ENCODE measurements around the gene ACADS.
A peak's percentile ranks its signal among the peaks of the same experiment; 100 is the strongest.

The ACADS gene

DNA sequence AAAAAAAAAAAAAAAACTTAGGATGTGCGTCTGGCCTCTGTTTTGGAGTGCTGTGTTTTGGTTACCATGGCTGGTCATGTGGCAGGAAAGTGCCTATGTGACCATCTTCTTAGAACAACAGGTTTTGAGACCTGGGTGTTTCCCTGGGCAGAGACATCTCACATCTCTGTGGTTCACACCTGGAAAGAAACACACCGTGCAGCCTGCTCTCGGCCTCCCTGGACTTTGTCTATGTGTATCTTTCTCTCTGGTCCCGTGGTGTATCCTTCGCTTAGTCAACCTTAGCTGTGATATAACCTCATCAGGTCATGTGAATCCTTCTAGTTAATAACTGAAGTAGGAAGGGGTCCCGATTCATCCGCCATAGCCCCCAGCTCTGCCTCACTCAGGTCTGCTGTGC is 22.6 kb downstream of the ACADS start:
- no peaks in the 10 kb centered on the region for H3K79me2 ChIP-seq (ENCODE audit: low read length)
- TF ChIP-seq EZH2phosphoT487 (IDR thresholded peaks at IDR 0.05; ENCODE audit: low read depth) = no peak
- TF ChIP-seq CTCF (IDR thresholded peaks at IDR 0.05; ENCODE audit: low read depth, low read length) = no peak
- no peaks in the 10 kb centered on the region for H3K4me1 ChIP-seq (ENCODE audit: low read length)
- no peaks in the 10 kb centered on the region for H3K9me3 ChIP-seq (ENCODE audit: insufficient read depth, low read length)
- H3K9ac ChIP-seq (ENCODE audit: low read length) = no peak overlapping the region
- H3K27me3 ChIP-seq (ENCODE audit: low read depth, low read length) = no peaks in the 10 kb centered on the region
- no peak overlapping the region for H3K27ac ChIP-seq (ENCODE audit: low read length)
- H2AFZ ChIP-seq (ENCODE audit: low read depth, low read length) = no peak overlapping the region
- H3K4me2 ChIP-seq (ENCODE audit: low read length) = no peak overlapping the region
- H3K4me3 ChIP-seq (ENCODE audit: low read length) = no peak overlapping the region
- H4K20me1 ChIP-seq (ENCODE audit: insufficient read depth, low read length) = no peaks in the 10 kb centered on the region
- H3K36me3 ChIP-seq (replicated peaks; ENCODE audit: low read depth, low read length) = no peaks in the 10 kb centered on the region

GRCh38 chr12:120749256-120749655 is 23.6 kb downstream of the ACADS start:
- no peak overlapping the region for H3K27ac ChIP-seq (ENCODE audit: low read length)
- H3K79me2 ChIP-seq (ENCODE audit: low read length) = no peaks in the 10 kb centered on the region
- H3K9me3 ChIP-seq (ENCODE audit: insufficient read depth, low read length) = no peaks in the 10 kb centered on the region
- TF ChIP-seq CTCF (IDR thresholded peaks at IDR 0.05; ENCODE audit: low read depth, low read length) (no peak), EZH2phosphoT487 (IDR thresholded peaks at IDR 0.05; ENCODE audit: low read depth) (no peak)
- H3K4me1 ChIP-seq (ENCODE audit: low read length) = no peaks in the 10 kb centered on the region
- H2AFZ ChIP-seq (ENCODE audit: low read depth, low read length) = no peak overlapping the region
- no peaks in the 10 kb centered on the region for H4K20me1 ChIP-seq (ENCODE audit: insufficient read depth, low read length)
- no peaks in the 10 kb centered on the region for H3K27me3 ChIP-seq (ENCODE audit: low read depth, low read length)
- H3K4me2 ChIP-seq (ENCODE audit: low read length) = no peak overlapping the region
- no peak overlapping the region for H3K9ac ChIP-seq (ENCODE audit: low read length)
- no peak overlapping the region for H3K4me3 ChIP-seq (ENCODE audit: low read length)
- no peaks in the 10 kb centered on the region for H3K36me3 ChIP-seq (replicated peaks; ENCODE audit: low read depth, low read length)

- peaks cover 8% of the 10 kb centered on the region for H3K4me1 ChIP-seq (ENCODE audit: low read length)
- H4K20me1 ChIP-seq (ENCODE audit: insufficient read depth, low read length) = no peaks in the 10 kb centered on the region
- TF ChIP-seq EZH2phosphoT487 (IDR thresholded peaks at IDR 0.05; ENCODE audit: low read depth) (no peak), CTCF (IDR thresholded peaks at IDR 0.05; ENCODE audit: low read depth, low read length) (peak; percentile 36)
- H3K9me3 ChIP-seq (ENCODE audit: insufficient read depth, low read length) = peaks cover 7% of the 10 kb centered on the region; the same call in 1 of the 2 replicates
- H3K36me3 ChIP-seq (replicated peaks; ENCODE audit: low read depth, low read length) = peaks cover 4% of the 10 kb centered on the region
- H3K27ac ChIP-seq (ENCODE audit: low read length) = no peak overlapping the region
- H3K4me3 ChIP-seq (ENCODE audit: low read length) = no peak overlapping the region
- no peak overlapping the region for H3K9ac ChIP-seq (ENCODE audit: low read length)
- H3K79me2 ChIP-seq (ENCODE audit: low read length) = no peaks in the 10 kb centered on the region
- no peak overlapping the region for H3K4me2 ChIP-seq (ENCODE audit: low read length)
- no peaks in the 10 kb centered on the region for H3K27me3 ChIP-seq (ENCODE audit: low read depth, low read length)
- H2AFZ ChIP-seq (ENCODE audit: low read depth, low read length) = no peak overlapping the region
These were observed 25.2 kb downstream of the ACADS start for GRCh38 chr12:120750806-120751205.

GRCh38 chr12:120751389-120751788 is 25.8 kb downstream of the ACADS start:
- H3K36me3 ChIP-seq (replicated peaks; ENCODE audit: low read depth, low read length) = peaks cover 4% of the 10 kb centered on the region
- no peak overlapping the region for H3K4me3 ChIP-seq (ENCODE audit: low read length)
- no peak overlapping the region for H3K9ac ChIP-seq (ENCODE audit: low read length)
- no peak overlapping the region for H2AFZ ChIP-seq (ENCODE audit: low read depth, low read length)
- no peak overlapping the region for H3K4me2 ChIP-seq (ENCODE audit: low read length)
- no peaks in the 10 kb centered on the region for H3K79me2 ChIP-seq (ENCODE audit: low read length)
- no peaks in the 10 kb centered on the region for H3K27me3 ChIP-seq (ENCODE audit: low read depth, low read length)
- no peaks in the 10 kb centered on the region for H4K20me1 ChIP-seq (ENCODE audit: insufficient read depth, low read length)
- no peak overlapping the region for H3K27ac ChIP-seq (ENCODE audit: low read length)
- H3K4me1 ChIP-seq (ENCODE audit: low read length) = peaks cover 8% of the 10 kb centered on the region
- H3K9me3 ChIP-seq (ENCODE audit: insufficient read depth, low read length) = peaks cover 7% of the 10 kb centered on the region; the same call in 1 of the 2 replicates
- TF ChIP-seq EZH2phosphoT487 (IDR thresholded peaks at IDR 0.05; ENCODE audit: low read depth) (no peak), CTCF (IDR thresholded peaks at IDR 0.05; ENCODE audit: low read depth, low read length) (no peak)
